Trophoblast cell (in vitro differentiated cells and primary cell): Measurements from ENCODE around the gene SVIP.
A peak's percentile ranks its signal among the peaks of the same experiment; 100 is the strongest.

ENCODE experiments used
- DNase-seq, 2 donors: peaks; one replicate each; pipeline ENCODE4 v3.0.0-alpha.2; 2016
- H2AFZ ChIP-seq: 2 replicates; pipeline ENCODE4 v1.6.1; 2013; ENCODE audit warnings: low read length, moderate library complexity, mild to moderate bottlenecking; ENCODE audit not compliant: insufficient read depth, poor library complexity
- H2AK5ac ChIP-seq: 2 replicates; pipeline ENCODE4 v1.6.1; 2013; ENCODE audit warnings: mild to moderate bottlenecking, low read length
- H2BK120ac ChIP-seq: 2 replicates; pipeline ENCODE4 v1.6.1; 2013; ENCODE audit warnings: low read length, mild to moderate bottlenecking, moderate library complexity; ENCODE audit not compliant: insufficient read depth, poor library complexity
- H2BK12ac ChIP-seq: 2 replicates; pipeline ENCODE4 v1.6.1; 2013; ENCODE audit warnings: mild to moderate bottlenecking, low read length, moderate library complexity
- H2BK5ac ChIP-seq: 2 replicates; pipeline ENCODE4 v1.6.1; 2013; ENCODE audit warnings: low read length, low read depth, moderate library complexity, mild to moderate bottlenecking; ENCODE audit not compliant: poor library complexity
- H3K14ac ChIP-seq: 2 replicates; pipeline ENCODE4 v1.6.1; 2013; ENCODE audit warnings: mild to moderate bottlenecking, low read length
- H3K18ac ChIP-seq: 2 replicates; pipeline ENCODE4 v1.6.1; 2013; ENCODE audit warnings: mild to moderate bottlenecking, low read length
- H3K23ac ChIP-seq: 2 replicates; pipeline ENCODE4 v1.6.1; 2013; ENCODE audit warnings: low read length
- H3K27ac ChIP-seq: 2 replicates; pipeline ENCODE4 v1.5.1; 2013; ENCODE audit warnings: low read depth, mild to moderate bottlenecking, inconsistent platforms, low read length, moderate library complexity
- H3K27me3 ChIP-seq: 2 replicates; pipeline ENCODE4 v1.6.1; 2013; ENCODE audit warnings: inconsistent platforms, mild to moderate bottlenecking, low read length, moderate library complexity; ENCODE audit not compliant: insufficient read depth
- H3K36me3 ChIP-seq, 2 experiments: 1 replicate in 1 of 2; 2 replicates in 1 of 2; pipeline ENCODE4 v1.6.1; 2013; ENCODE audit warnings: low read length in 2 of 2, mild to moderate bottlenecking in 2 of 2, moderate library complexity in 1 of 2; ENCODE audit not compliant: insufficient read depth in 2 of 2, control insufficient read depth in 1 of 2
- H3K4ac ChIP-seq: 2 replicates; pipeline ENCODE4 v1.6.1; 2013; ENCODE audit warnings: low read depth, mild to moderate bottlenecking, low read length, moderate library complexity
- H3K4me1 ChIP-seq, 2 experiments: 1 replicate in 1 of 2; 2 replicates in 1 of 2; pipeline ENCODE4 v1.6.1; 2013; ENCODE audit warnings: low read length in 2 of 2, mild to moderate bottlenecking in 2 of 2, moderate library complexity in 1 of 2; ENCODE audit not compliant: insufficient read depth in 2 of 2, control insufficient read depth in 1 of 2
- H3K4me2 ChIP-seq: 2 replicates; pipeline ENCODE4 v1.6.1; 2013; ENCODE audit warnings: inconsistent platforms, mild to moderate bottlenecking, low read length, moderate library complexity
- H3K4me3 ChIP-seq: 2 replicates; pipeline ENCODE4 v1.5.1; 2013; ENCODE audit warnings: mild to moderate bottlenecking, low read depth, low read length, inconsistent platforms
- H3K79me1 ChIP-seq: one replicate; pipeline ENCODE4 v1.6.1; 2013; ENCODE audit warnings: low read length
- H3K79me2 ChIP-seq: 2 replicates; pipeline ENCODE4 v1.6.1; 2013; ENCODE audit warnings: low read length, mild to moderate bottlenecking; ENCODE audit not compliant: control insufficient read depth, insufficient read depth, poor library complexity
- H3K9ac ChIP-seq: 2 replicates; pipeline ENCODE4 v1.6.1; 2013; ENCODE audit warnings: mild to moderate bottlenecking, low read length
- H3K9me3 ChIP-seq: 2 replicates; pipeline ENCODE4 v1.6.1; 2013; ENCODE audit warnings: low read depth, mild to moderate bottlenecking, control low read depth, inconsistent platforms, low read length; ENCODE audit not compliant: insufficient read depth
- H4K12ac ChIP-seq: 2 replicates; pipeline ENCODE4 v1.6.1; 2013; ENCODE audit warnings: low read depth, mild to moderate bottlenecking, low read length, moderate library complexity
- H4K8ac ChIP-seq: 2 replicates; pipeline ENCODE4 v1.6.1; 2013; ENCODE audit warnings: low read depth, mild to moderate bottlenecking, low read length, moderate library complexity
- H4K91ac ChIP-seq: one replicate; pipeline ENCODE4 v1.6.1; 2013; ENCODE audit warnings: low read depth, mild to moderate bottlenecking, low read length, moderate library complexity
- WGBS: extraction: QIAGEN DNeasy Blood & Tissue Kit; methylation state at CpG from one replicate; pipeline ENCODE4 v1.1.7; 2013; ENCODE audit warnings: missing lambda C conversion rate; ENCODE audit not compliant: insufficient read length, insufficient coverage; ENCODE audit errors: extremely low coverage; 5-methylcytosine and 5-hydroxymethylcytosine counted together

The SVIP gene

GRCh38 chr11:22807391-22807790 lies 22.2 kb downstream of the SVIP start:
- H4K8ac ChIP-seq: no peak overlapping the region
- no peak overlapping the region for H2BK12ac ChIP-seq
- H3K9ac ChIP-seq: no peak overlapping the region
- no peaks in the 10 kb centered on the region for H3K4me1 ChIP-seq
- H3K79me2 ChIP-seq: no peaks in the 10 kb centered on the region
- H3K27me3 ChIP-seq: no peaks in the 10 kb centered on the region
- H3K79me1 ChIP-seq: no peaks in the 10 kb centered on the region
- H3K4me3 ChIP-seq: no peak overlapping the region
- no peak overlapping the region for H3K27ac ChIP-seq
- no peak overlapping the region for H2AFZ ChIP-seq
- H3K36me3 ChIP-seq: no peaks in the 10 kb centered on the region
- no peak overlapping the region for H2AK5ac ChIP-seq
- no peak overlapping the region for H4K12ac ChIP-seq
- H2BK5ac ChIP-seq: no peak overlapping the region
- no peak overlapping the region for H3K18ac ChIP-seq
- no peak overlapping the region for H3K14ac ChIP-seq
- no peak overlapping the region for H2BK120ac ChIP-seq
- DNase-seq: no peak
- no peak overlapping the region for H3K4ac ChIP-seq
- no peak overlapping the region for H3K4me2 ChIP-seq
- no peak overlapping the region for H4K91ac ChIP-seq
- H3K23ac ChIP-seq: no peak overlapping the region
- no peaks in the 10 kb centered on the region for H3K9me3 ChIP-seq
- WGBS: no CpG with 5 or more reads among the region's 2 CpGs

DNA sequence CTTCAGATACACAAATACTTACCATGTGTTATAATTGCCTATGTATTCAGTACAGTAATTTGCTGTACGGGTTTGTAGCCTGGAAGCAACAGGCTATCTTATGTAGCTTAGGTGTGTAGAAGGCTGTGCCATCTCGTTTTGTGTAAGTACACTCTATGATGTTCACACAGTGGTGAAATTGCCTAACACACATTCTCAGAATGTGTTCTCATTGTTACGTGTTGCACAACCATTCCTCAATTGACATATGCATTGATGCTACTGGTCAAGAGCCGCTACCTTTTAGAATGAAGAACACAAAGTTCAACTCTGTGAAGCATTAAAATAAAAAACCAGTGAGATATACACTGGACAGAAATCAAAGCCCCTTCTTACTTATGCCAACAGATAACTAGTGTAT lies 26.7 kb downstream of the SVIP start:
- Histone ChIP-seq H3K23ac (no peak overlapping the region), H3K18ac (no peak overlapping the region), H3K27me3 (no peaks in the 10 kb centered on the region), H3K27ac (no peak overlapping the region), H3K4me1 (no peaks in the 10 kb centered on the region), H4K12ac (no peak overlapping the region), H3K4me3 (no peak overlapping the region), H4K91ac (no peak overlapping the region), H3K36me3 (no peaks in the 10 kb centered on the region), H3K14ac (no peak overlapping the region), H2AFZ (no peak overlapping the region), H2BK12ac (no peak overlapping the region), H3K4ac (no peak overlapping the region), H2AK5ac (no peak overlapping the region), H3K79me2 (no peaks in the 10 kb centered on the region), H4K8ac (no peak overlapping the region), H3K4me2 (no peak overlapping the region), H3K9me3 (no peaks in the 10 kb centered on the region), H3K79me1 (no peaks in the 10 kb centered on the region), H2BK120ac (no peak overlapping the region), H3K9ac (no peak overlapping the region), H2BK5ac (no peak overlapping the region)
- no CpG with 5 or more reads among the region's 4 CpGs for WGBS
- peak in 1 of 2 donors; percentile 31 for DNase-seq

GRCh38 chr11:22800482-22800881 lies 29.1 kb downstream of the SVIP start:
- no peak overlapping the region for H3K4me3 ChIP-seq

GRCh38 chr11:22798901-22799300 lies 30.7 kb downstream of the SVIP start:
- Histone ChIP-seq H3K23ac (no peak overlapping the region), H3K9me3 (no peaks in the 10 kb centered on the region), H3K79me1 (no peaks in the 10 kb centered on the region), H3K18ac (no peak overlapping the region), H2BK5ac (no peak overlapping the region), H2BK120ac (no peak overlapping the region), H3K4me3 (no peak overlapping the region), H2BK12ac (no peak overlapping the region), H3K27ac (no peak overlapping the region), H3K27me3 (no peaks in the 10 kb centered on the region), H3K14ac (no peak overlapping the region), H3K4me2 (no peak overlapping the region), H3K4me1 (no peaks in the 10 kb centered on the region), H2AK5ac (no peak overlapping the region), H4K91ac (no peak overlapping the region), H4K12ac (no peak overlapping the region), H4K8ac (no peak overlapping the region), H3K36me3 (no peaks in the 10 kb centered on the region), H3K9ac (no peak overlapping the region), H2AFZ (no peak overlapping the region), H3K79me2 (no peaks in the 10 kb centered on the region), H3K4ac (no peak overlapping the region)
- WGBS: no CpG with 5 or more reads among the region's 1 CpG
- DNase-seq: no peak

More at GRCh38 chr11:22800482-22800881, 29.1 kb downstream of the SVIP start:
- no peak overlapping the region for H3K14ac ChIP-seq
- no peak overlapping the region for H4K8ac ChIP-seq
- no peak overlapping the region for H3K4ac ChIP-seq
- no peak overlapping the region for H4K91ac ChIP-seq
- H3K4me2 ChIP-seq: no peak overlapping the region
- H3K79me1 ChIP-seq: no peaks in the 10 kb centered on the region
- H3K27me3 ChIP-seq: no peaks in the 10 kb centered on the region
- H2BK5ac ChIP-seq: no peak overlapping the region
- no peak overlapping the region for H3K18ac ChIP-seq
- H4K12ac ChIP-seq: no peak overlapping the region
- no peaks in the 10 kb centered on the region for H3K4me1 ChIP-seq
- H3K36me3 ChIP-seq: no peaks in the 10 kb centered on the region
- no peaks in the 10 kb centered on the region for H3K79me2 ChIP-seq
- H3K27ac ChIP-seq: no peak overlapping the region
- no peaks in the 10 kb centered on the region for H3K9me3 ChIP-seq
- no peak overlapping the region for H3K23ac ChIP-seq
- no CpG with 5 or more reads among the region's 5 CpGs for WGBS
- H3K9ac ChIP-seq: no peak overlapping the region
- no peak overlapping the region for H2BK120ac ChIP-seq
- no peak overlapping the region for H2AK5ac ChIP-seq
- DNase-seq: no peak
- H2AFZ ChIP-seq: no peak overlapping the region
- no peak overlapping the region for H2BK12ac ChIP-seq
